Stimulated activated CD4-positive, alpha-beta T cell treated with anti-CD3 and anti-CD28 coated beads, Interleukin-4, amount 100 ng/mL, for 24 hours (primary cell): ENCODE data around the gene ZNF3.

Experiments
- DNase-seq: peaks from one replicate; pipeline ENCODE4 v3.0.0-alpha.2; 2020

ZNF3 gene

GRCh38 chr7:100107890-100108289, 26.4 kb upstream of the ZNF3 start:
- DNase-seq, result no peak

DNA sequence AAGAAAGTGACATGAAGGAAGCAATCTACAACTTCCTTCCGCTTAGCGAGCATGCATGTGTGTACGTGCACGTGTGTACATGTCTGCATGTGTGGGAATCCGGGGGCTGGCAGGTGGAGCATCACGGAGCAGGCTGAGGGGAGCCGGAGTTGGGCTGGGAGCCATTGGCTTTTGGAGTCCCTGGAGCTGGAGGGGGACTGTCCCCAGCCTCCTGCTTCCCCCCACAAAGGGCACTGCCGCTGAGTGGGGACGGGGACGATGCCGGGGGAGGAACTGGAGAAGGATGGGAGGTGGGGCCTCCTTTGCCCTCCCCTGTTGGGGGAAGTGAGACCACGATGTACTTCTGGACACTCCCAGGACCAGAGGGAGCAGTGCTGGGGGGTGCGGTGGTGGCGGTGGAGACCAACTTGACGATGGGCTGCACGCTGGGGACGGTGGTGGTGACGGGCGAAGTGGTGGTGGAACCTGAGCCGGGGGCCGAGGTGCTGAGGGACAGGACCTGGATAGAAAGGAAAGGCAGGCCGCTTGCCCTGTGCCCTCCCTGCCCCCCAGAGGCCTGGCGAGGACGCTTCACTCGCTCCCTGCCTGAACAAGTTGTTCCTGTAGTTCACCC, 25.7 kb upstream of the ZNF3 start:
- DNase-seq, result no peak

DNA sequence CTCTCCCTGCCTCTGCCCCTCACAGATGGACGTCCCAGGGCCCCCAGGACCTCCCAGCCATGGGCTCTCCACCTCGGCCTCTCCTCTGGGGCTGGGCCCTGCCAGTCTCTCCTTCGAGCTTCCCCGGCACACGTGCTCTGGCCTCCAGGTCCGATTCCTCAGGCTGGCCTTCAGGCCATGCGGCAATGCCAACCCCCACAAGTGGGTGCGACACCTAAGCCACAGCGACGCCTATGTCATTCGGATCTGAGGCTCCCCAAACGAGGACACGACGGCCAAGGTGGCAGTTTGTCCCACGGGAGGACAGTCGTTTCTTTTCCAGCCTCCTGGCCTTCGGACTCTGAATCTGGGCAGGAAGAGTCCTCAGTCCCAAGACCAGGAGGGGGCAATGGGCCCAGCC, 25.1 kb upstream of the ZNF3 start:
- DNase-seq, result no peak

DNA sequence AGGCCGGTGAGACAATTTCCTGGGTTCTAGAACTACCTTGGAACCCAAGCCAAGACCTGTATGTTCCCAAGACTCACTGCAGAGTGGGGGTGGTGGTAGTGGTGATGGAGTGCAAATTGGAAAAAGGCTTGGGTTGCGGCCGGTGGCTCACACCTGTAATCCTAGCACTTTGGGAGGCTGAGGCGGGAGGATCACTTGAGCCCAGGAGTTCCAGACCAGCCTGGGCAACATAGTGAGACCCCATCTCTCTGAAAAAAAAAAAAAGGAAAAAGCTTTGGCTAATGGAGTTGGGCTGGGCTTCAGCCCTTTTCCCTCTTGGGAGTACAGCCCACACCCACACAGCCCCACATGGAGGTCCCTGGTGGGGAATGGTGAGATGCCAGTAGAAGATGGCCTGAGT, 24.0 kb upstream of the ZNF3 start:
- no peak for DNase-seq

DNA sequence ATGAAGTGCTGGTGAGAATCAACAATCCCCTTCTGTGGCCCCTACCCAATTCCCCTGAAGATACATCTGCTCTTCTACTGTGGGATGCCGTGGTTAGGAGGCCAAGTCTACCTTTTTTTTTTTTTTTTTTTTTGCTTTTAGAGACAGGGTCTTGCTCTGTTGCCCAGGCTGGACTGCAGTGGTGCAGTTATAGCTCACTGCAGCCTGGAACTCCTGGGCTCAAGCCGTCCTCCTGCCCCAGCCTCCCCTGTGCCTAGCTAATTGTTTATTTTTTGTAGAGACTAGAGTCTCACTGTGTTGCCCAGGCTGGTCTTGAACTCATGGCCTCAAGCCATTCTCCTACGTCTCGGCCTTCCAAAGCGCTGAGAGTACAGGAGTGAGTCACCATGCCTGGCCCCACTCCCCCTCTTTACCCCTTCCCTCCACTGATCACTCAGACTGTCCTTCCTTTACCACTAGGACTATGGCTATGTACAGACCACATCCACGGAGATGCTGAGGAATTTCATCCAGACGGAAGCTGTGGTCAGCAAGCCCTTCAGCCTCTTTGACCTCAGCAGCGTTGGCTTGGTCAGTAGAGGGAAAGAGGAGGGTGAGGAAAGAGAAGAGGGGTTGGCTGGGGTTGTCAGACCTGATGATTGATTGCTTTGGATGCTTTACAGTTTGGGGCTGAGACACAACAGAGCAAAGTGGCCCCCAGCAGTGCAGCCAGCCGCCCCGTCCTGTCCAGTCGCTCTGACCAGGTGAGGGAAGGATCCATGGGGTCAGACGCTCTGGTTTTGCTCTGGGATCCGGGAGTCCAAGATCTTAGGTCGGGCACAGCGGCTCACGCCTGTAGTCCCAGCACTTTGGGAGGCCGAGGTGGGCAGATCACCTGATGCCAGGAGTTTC, 21.7 kb upstream of the ZNF3 start:
- DNase-seq, result no peak

GRCh38 chr7:100101016-100101862, 19.7 kb upstream of the ZNF3 start, which contains the start of the genes AP4M1 and MCM7:
TSS of gene AP4M1 (plus strand) at chr7:100101643. CDS start at chr7:100101715, 72 bp downstream.
TSS of gene MCM7 (minus strand) at chr7:100101397. CDS start at chr7:100101294, 103 bp downstream.
- peak; percentile 98 for DNase-seq

DNA sequence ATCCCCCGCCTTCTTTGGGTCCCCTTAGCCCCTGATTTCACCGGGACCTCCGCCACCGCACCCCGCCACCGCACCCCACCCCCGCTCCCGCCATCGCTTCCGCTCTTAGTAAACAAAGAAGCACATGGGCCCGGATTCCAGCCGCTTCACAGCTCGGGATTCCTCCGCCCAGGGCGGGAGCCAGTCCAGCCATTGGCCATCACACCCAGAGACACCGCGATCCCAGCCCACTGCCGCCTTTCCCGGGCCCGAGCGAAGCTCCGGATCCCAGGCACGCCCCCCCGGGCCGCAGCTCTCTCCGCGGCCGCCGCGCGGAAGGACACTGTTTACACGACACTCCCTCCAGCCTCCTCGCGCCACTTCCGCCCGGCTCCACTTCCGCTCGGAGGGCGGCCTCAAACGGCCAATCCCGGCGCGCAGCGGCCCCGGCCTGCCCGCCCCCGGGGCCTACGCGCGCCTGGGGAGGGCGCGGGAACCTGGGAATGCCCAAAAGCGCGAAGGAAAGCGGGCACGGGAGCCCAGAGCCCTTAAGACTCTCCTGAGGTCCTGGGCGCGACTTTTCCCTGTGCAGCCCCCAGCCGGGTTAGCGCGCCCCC, 19.0 kb upstream of the ZNF3 start:
- peak; percentile 85 for DNase-seq

DNA sequence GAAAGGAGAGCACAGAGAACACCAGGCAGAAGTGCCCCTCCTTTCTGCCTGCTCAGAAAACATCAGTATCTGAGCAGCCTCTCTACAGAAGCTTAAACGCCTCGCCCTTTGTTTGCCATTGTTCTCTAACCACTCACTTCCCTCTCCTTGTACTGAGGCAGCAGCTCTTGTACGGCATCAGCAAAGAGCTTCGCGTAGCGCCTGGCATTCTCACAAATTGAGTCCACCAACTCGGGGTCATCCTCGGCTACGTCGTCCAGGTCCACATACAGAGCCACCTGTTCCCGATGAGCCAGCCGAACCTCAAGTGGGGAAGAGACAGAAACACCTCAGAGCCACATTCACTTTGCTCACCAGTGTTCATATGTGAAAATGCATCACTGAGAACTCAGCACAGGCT, 17.9 kb upstream of the ZNF3 start:
- no peak for DNase-seq

- no peak for DNase-seq
These were observed 17.4 kb upstream of the ZNF3 start for GRCh38 chr7:100098913-100099312.

DNA sequence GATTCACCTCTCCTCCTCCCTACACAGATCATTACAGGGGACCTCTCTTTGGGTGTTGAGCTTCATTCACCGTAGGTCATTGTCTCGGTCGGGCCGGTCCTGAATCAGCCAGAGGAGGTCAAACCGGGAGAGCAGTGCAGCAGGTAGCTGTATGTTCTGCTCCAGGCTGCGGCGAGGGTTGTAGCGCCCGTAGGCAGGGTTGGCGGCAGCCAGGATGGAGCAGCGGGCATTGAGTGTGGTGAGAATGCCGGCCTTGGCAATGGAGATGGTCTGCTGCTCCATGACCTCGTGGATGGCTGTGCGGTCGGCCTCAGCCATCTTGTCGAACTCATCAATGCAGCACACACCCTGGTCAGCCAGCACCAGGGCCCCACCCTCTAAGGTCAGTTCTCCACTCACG, 14.2 kb upstream of the ZNF3 start:
- DNase-seq, result no peak

- DNase-seq, result no peak
These were observed 13.8 kb upstream of the ZNF3 start for GRCh38 chr7:100095289-100095688.

DNA sequence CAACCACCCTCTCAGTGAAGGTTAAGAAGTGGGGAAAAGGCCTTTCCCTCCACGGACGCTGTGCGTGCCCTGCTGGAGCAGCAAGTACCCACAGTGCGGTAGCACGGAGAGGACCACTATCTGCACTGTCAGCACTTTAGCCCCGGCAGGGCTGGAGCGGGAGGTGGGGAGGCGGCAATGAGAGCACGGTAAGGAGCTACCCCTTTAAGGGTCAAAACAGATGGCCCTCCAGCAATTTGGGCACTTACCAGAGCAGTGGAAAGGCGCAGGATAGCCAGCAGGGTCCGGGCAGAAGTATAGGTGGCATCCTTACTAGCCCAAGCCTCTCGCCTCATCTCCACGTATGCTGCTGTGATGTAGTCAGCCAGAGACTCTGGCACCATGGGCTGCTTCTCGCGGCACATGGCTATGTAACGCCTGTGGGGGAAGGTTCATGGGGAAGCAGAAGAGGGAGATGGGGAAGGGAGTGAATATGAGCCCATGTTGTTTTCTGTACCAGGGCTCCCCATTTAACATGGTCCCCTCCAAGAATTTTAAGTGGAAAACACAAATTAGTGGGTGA, 12.5 kb upstream of the ZNF3 start:
- DNase-seq, result no peak

- DNase-seq, result no peak
These were observed 12.0 kb upstream of the ZNF3 start for GRCh38 chr7:100093498-100093897.

DNA sequence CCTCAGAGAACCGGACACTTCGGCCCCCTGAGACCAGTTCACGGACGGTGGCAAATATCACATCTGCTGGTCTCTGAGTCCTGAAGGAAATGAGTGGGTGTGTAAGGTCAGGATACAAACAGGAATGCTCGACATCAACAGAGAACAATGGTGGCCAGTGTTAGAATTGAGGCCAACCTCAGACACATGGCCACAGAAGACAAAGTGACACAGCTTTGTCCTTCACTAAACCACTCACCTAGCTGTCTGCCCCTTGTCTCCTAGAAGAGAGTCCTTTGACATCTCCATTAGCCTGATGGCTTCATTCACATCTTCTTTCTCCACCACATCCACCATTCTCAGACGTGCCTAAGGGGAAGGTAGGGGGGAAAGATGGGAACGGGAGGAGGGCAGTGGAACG, 11.5 kb upstream of the ZNF3 start:
- DNase-seq, result no peak

DNA sequence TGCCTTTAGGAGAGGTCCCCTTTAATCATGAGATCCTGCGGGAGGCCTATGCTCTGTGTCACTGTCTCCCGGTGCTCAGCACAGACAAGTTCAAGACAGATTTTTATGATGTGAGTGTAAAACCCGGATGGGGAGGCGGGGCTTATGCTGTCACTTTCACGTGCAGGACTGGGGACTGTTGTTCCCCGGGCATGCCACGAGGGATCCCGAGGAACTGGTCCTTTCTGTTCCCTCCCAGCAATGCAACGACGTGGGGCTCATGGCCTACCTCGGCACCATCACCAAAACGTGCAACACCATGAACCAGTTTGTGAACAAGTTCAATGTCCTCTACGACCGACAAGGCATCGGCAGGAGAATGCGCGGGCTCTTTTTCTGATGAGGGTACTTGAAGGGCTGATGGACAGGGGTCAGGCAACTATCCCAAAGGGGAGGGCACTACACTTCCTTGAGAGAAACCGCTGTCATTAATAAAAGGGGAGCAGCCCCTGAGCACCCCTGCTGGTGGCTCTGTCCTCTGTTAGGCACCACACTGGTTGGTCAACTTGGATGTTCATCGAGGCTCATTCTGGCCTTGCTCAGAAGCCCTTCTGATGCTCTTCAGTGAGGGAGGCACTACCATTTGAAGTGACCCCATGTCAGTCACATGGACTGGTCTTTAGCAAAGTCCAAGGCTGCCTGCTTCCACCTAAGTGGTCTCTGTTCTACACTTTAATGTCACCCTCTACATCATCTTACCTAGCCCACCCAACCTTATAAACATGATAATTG, 10.1 kb upstream of the ZNF3 start:
- no peak for DNase-seq

DNA sequence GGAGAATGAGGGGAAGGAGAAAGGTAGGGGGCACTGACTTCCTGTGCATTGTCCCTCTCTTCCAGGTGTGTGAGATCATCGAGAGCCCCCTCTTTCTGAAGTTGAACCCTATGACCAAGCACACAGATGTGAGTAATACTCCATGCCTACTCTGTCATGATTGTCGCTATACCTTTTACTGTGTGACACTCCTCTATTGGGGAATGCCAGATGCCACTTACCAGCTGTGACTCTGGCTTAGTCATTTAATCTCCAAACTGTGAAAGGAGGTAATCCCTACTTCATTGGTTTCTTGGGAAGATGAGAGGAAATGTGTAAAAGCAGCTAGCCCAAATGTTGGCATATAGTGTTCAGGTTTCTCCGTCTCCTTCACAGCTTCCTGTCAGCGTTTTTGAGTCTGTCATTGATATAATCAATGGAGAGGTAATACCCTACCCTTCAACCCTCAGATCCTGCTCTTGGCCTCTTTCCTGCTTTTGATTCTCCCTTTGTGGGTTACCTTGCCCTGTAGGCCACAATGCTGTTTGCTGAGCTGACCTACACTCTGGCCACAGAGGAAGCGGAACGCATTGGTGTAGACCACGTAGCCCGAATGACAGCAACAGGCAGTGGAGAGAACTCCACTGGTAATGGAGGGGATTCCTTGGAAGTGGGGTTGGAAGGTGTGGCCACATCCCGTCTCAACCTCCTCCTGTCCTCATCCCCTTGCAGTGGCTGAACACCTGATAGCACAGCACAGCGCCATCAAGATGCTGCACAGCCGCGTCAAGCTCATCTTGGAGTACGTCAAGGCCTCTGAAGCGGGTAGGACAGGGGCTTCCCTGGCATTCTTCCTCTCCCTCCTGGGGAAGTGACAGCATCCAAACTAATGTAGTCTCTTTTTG, 9.2 kb upstream of the ZNF3 start:
- no peak for DNase-seq

DNA sequence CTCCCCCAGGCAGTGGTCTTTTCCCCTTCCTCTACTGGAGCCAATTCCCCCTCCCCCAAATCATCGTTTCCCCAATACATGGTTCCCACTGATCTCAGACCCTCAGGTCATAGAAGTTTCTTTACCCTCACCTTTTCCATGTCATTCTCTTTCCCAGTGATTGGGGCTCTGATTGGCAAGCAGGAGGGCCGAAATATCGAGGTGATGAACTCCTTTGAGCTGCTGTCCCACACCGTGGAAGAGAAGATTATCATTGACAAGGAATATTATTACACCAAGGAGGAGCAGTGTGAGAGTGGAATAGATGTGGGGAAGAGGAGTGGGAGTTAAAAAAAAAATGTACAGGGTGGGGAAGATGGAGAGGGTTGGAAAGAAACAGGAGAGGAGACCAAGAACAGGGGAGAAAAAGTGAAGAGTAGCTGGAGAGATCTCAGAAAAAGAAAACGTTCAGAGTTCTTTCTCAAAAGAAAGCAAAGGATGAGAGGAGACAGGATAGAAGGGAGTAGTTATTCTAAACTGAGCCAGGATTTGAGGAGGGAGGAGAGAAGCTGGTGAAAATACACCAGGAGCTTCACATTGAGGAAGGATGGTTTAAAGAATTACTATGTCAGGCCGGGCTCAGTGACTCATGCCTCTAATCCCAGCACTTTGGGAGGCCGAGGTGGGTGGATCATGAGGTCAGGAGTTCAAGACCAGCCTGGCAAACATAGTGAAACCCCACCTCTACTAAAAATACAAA, 8.1 kb upstream of the ZNF3 start:
- DNase-seq, result no peak

DNA sequence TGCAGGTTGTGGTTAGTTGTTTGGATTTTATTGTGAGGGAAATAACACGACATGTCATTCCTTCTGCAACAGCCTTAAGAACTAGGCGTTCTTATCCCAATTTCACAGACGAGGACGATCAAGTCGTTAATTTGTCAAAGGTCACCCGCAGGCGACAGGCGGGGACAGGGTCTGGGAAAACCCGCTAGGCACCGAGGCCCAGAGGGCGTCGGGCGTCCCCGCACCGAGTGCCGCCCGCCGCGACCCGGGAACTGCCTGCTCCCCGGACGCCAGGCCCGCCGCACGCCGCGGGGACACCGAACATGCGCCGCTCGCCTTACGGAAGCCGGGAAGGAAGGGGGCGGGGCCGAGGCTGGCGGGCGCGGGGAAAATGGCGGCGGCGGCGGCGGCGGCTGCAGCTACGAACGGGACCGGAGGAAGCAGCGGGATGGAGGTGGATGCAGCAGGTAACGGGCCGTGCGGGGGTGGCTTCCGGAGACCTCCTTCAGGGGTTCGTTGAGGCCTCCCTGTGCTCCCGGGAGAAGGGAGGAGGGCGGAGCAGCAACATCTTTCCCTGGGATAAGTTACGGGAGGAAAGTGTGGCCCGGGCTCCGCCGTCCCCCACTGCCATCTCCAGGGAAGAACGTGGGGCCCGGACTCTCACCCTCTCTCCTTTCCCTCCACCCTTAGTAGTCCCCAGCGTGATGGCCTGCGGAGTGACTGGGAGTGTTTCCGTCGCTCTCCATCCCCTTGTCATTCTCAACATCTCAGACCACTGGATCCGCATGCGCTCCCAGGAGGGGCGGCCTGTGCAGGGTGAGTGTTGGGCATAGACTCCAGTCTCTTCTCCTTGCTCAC, 7.3 kb upstream of the ZNF3 start, which contains the start of gene COPS6:
Gene COPS6, plus strand, starts transcription at position 349 of the 837 bp plus-strand sequence. Its CDS starts 22 bp downstream, at position 371.
- DNase-seq, result peak; percentile 89

- no peak for DNase-seq
These were observed 6.6 kb upstream of the ZNF3 start for GRCh38 chr7:100088095-100088620.
